ENCODE data around the gene SNAI3.

DNA sequence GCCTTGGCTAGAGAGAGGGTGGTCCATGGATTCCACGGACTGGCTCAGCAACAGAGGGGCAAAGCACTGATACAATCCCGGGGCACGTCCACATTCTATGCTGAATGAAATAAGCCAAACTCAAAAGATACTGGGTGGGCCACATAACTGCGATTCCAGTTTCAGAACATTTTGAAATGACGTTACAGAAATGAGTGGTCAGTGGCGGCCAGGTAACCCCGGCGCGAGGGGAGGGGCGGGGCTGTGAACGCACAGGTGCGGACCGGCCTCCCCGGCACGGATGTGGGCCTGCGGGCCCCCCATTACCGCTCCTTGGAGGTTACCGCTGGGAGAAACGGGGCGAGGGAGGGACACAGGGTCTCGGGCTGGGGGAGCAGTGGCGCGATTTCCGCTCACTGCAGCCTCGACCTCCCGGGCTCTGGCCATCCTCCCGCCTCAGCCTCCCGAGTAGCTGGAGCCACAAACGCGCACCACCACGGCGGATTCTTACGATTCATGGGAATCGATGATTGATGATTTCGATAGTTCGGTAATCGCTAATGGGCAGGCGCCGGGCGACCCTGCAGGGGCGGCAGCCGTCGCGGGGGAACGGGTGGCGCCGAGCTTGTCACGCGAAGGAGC lies 24.0 kb downstream of the SNAI3 start:
- TF ChIP-seq, protein P1, sequence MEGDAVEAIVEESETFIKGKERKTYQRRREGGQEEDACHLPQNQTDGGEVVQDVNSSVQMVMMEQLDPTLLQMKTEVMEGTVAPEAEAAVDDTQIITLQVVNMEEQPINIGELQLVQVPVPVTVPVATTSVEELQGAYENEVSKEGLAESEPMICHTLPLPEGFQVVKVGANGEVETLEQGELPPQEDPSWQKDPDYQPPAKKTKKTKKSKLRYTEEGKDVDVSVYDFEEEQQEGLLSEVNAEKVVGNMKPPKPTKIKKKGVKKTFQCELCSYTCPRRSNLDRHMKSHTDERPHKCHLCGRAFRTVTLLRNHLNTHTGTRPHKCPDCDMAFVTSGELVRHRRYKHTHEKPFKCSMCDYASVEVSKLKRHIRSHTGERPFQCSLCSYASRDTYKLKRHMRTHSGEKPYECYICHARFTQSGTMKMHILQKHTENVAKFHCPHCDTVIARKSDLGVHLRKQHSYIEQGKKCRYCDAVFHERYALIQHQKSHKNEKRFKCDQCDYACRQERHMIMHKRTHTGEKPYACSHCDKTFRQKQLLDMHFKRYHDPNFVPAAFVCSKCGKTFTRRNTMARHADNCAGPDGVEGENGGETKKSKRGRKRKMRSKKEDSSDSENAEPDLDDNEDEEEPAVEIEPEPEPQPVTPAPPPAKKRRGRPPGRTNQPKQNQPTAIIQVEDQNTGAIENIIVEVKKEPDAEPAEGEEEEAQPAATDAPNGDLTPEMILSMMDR (IDR thresholded peaks at IDR 0.05): no peak
- TF ChIP-seq, protein P2, sequence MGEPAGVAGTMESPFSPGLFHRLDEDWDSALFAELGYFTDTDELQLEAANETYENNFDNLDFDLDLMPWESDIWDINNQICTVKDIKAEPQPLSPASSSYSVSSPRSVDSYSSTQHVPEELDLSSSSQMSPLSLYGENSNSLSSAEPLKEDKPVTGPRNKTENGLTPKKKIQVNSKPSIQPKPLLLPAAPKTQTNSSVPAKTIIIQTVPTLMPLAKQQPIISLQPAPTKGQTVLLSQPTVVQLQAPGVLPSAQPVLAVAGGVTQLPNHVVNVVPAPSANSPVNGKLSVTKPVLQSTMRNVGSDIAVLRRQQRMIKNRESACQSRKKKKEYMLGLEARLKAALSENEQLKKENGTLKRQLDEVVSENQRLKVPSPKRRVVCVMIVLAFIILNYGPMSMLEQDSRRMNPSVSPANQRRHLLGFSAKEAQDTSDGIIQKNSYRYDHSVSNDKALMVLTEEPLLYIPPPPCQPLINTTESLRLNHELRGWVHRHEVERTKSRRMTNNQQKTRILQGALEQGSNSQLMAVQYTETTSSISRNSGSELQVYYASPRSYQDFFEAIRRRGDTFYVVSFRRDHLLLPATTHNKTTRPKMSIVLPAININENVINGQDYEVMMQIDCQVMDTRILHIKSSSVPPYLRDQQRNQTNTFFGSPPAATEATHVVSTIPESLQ (CRISPR knock-in tag; IDR thresholded peaks at IDR 0.05): no peak
- TF ChIP-seq MYBL2 (CRISPR knock-in tag; IDR thresholded peaks at IDR 0.05) (no peak), TP53 (CRISPR knock-in tag; IDR thresholded peaks at IDR 0.05) (no peak), SP1 (CRISPR knock-in tag; conservative IDR thresholded peaks at IDR 0.05) (no peak), HMGA2 (CRISPR knock-in tag; IDR thresholded peaks at IDR 0.05) (no peak), IRF2 (CRISPR knock-in tag; IDR thresholded peaks at IDR 0.05; ENCODE audit: borderline replicate concordance, low read depth) (no peak), ETV6 (CRISPR knock-in tag; IDR thresholded peaks at IDR 0.05) (no peak)
- TF ChIP-seq, protein P3, sequence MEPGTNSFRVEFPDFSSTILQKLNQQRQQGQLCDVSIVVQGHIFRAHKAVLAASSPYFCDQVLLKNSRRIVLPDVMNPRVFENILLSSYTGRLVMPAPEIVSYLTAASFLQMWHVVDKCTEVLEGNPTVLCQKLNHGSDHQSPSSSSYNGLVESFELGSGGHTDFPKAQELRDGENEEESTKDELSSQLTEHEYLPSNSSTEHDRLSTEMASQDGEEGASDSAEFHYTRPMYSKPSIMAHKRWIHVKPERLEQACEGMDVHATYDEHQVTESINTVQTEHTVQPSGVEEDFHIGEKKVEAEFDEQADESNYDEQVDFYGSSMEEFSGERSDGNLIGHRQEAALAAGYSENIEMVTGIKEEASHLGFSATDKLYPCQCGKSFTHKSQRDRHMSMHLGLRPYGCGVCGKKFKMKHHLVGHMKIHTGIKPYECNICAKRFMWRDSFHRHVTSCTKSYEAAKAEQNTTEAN (CRISPR knock-in tag; IDR thresholded peaks at IDR 0.05): no peak
- TF ChIP-seq, protein P4, sequence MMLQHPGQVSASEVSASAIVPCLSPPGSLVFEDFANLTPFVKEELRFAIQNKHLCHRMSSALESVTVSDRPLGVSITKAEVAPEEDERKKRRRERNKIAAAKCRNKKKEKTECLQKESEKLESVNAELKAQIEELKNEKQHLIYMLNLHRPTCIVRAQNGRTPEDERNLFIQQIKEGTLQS (CRISPR knock-in tag; conservative IDR thresholded peaks at IDR 0.05): no peak
- TF ChIP-seq, protein P5, sequence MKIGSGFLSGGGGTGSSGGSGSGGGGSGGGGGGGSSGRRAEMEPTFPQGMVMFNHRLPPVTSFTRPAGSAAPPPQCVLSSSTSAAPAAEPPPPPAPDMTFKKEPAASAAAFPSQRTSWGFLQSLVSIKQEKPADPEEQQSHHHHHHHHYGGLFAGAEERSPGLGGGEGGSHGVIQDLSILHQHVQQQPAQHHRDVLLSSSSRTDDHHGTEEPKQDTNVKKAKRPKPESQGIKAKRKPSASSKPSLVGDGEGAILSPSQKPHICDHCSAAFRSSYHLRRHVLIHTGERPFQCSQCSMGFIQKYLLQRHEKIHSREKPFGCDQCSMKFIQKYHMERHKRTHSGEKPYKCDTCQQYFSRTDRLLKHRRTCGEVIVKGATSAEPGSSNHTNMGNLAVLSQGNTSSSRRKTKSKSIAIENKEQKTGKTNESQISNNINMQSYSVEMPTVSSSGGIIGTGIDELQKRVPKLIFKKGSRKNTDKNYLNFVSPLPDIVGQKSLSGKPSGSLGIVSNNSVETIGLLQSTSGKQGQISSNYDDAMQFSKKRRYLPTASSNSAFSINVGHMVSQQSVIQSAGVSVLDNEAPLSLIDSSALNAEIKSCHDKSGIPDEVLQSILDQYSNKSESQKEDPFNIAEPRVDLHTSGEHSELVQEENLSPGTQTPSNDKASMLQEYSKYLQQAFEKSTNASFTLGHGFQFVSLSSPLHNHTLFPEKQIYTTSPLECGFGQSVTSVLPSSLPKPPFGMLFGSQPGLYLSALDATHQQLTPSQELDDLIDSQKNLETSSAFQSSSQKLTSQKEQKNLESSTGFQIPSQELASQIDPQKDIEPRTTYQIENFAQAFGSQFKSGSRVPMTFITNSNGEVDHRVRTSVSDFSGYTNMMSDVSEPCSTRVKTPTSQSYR (CRISPR knock-in tag; IDR thresholded peaks at IDR 0.05): no peak
- TF ChIP-seq, protein P6, sequence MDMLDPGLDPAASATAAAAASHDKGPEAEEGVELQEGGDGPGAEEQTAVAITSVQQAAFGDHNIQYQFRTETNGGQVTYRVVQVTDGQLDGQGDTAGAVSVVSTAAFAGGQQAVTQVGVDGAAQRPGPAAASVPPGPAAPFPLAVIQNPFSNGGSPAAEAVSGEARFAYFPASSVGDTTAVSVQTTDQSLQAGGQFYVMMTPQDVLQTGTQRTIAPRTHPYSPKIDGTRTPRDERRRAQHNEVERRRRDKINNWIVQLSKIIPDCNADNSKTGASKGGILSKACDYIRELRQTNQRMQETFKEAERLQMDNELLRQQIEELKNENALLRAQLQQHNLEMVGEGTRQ (CRISPR knock-in tag; IDR thresholded peaks at IDR 0.05): no peak
